Muscle of leg (tissue), 11 donors: Measurements from ENCODE around the gene VPS45. TPM values are rescaled to one million over a fixed set of nuclear protein-coding genes. Genes with fewer than 3 reads are reported as not detected.
A peak's percentile ranks its signal among the peaks of the same experiment; 100 is the strongest.

Experiments used
- DNase-seq: peaks from one replicate; pipeline ENCODE4 v3.0.0; 2013
- H3K27ac ChIP-seq: one replicate; pipeline ENCODE4 v1.5.1; 2013; ENCODE audit warnings: mild to moderate bottlenecking, low read length, control low read depth
- H3K27me3 ChIP-seq: one replicate; pipeline ENCODE4 v1.6.1; 2013; ENCODE audit warnings: low read length; ENCODE audit not compliant: control insufficient read depth, insufficient read depth
- H3K36me3 ChIP-seq: one replicate; pipeline ENCODE4 v1.6.1; 2013; ENCODE audit warnings: low read length; ENCODE audit not compliant: control insufficient read depth, insufficient read depth
- H3K4me1 ChIP-seq: one replicate; pipeline ENCODE4 v1.6.1; 2013; ENCODE audit warnings: low read length; ENCODE audit not compliant: control insufficient read depth, insufficient read depth
- H3K4me3 ChIP-seq: one replicate; pipeline ENCODE4 v1.5.1; 2013; ENCODE audit warnings: low read length, control low read depth
- H3K9me3 ChIP-seq: replicated peaks from 2 replicates; pipeline ENCODE4 v1.6.1; 2013; ENCODE audit warnings: low read depth, low read length; ENCODE audit not compliant: control insufficient read depth
- whole genome bisulfite sequencing: methylation state at CpG from one replicate; pipeline ENCODE4 v1.1.5; 2013; ENCODE audit warnings: missing lambda C conversion rate; ENCODE audit not compliant: insufficient coverage; 5-methylcytosine and 5-hydroxymethylcytosine counted together
- polyA plus RNA-seq, 8 donors: library from polyadenylated mRNA; unstranded; fragments of 120-200 nt; gene quantifications; one replicate each; pipeline versions ENCODE4 v1.2.1 to v1.2.3, GENCODE V29; 2013; ENCODE audit warnings: inconsistent platforms in 1 of 8, low replicate concordance in 1 of 8; ENCODE audit not compliant: insufficient read length in 8 of 8, insufficient read depth in 1 of 8
- total RNA-seq: library from RNA; stranded (reverse); fragments of 120-200 nt; gene quantifications from one replicate; pipeline ENCODE4 v1.2.4, GENCODE V29; 2013

Gene VPS45
- total and polyA plus RNA-seq, 9 donors, result 39.5 to 48.7 (median 45.1) TPM

- Histone ChIP-seq H3K4me3 (no peak overlapping the region), H3K27ac (peak overlapping the region; percentile 97), H3K4me1 (peaks cover 36% of the 10 kb centered on the region), H3K36me3 (peaks cover 15% of the 10 kb centered on the region), H3K9me3 (no peaks in the 10 kb centered on the region), H3K27me3 (no peaks in the 10 kb centered on the region)
- WGBS, result no CpG with 5 or more reads among the region's 5 CpGs
- DNase-seq, result peak; percentile 24
These were observed 96.6 kb downstream of the VPS45 start for GRCh38 chr1:150164224-150164623.

- Histone ChIP-seq H3K4me3 (no peak overlapping the region), H3K9me3 (no peaks in the 10 kb centered on the region), H3K27me3 (no peaks in the 10 kb centered on the region), H3K27ac (no peak overlapping the region), H3K4me1 (peaks cover 35% of the 10 kb centered on the region), H3K36me3 (peaks cover 10% of the 10 kb centered on the region)
- DNase-seq, result peak; percentile 38
- WGBS, result 69% methylated on average over 3 of the region's 5 CpGs
These were observed 97.2 kb downstream of the VPS45 start for GRCh38 chr1:150164779-150165178.

GRCh38 chr1:150165622-150166612 lies 98.3 kb downstream of the VPS45 start:
- no peaks in the 10 kb centered on the region for H3K9me3 ChIP-seq
- DNase-seq, result peak; percentile 63
- no peak overlapping the region for H3K4me3 ChIP-seq
- no peaks in the 10 kb centered on the region for H3K27me3 ChIP-seq
- H3K4me1 ChIP-seq, result peaks cover 33% of the 10 kb centered on the region
- peak overlapping the region; percentile 38 for H3K27ac ChIP-seq
- 72% methylated on average over 8 of the region's 14 CpGs for WGBS
- H3K36me3 ChIP-seq, result no peaks in the 10 kb centered on the region

- Histone ChIP-seq H3K36me3 (no peaks in the 10 kb centered on the region), H3K4me1 (peaks cover 8% of the 10 kb centered on the region), H3K4me3 (no peak overlapping the region), H3K27me3 (no peaks in the 10 kb centered on the region), H3K9me3 (no peaks in the 10 kb centered on the region), H3K27ac (no peak overlapping the region)
- DNase-seq, result peak; percentile 63
- 13% methylated on average over 2 of the region's 6 CpGs for WGBS
These were observed 101.5 kb downstream of the VPS45 start for GRCh38 chr1:150168960-150169601.

GRCh38 chr1:150171801-150172200 lies 104.2 kb downstream of the VPS45 start:
- Histone ChIP-seq H3K27me3 (no peaks in the 10 kb centered on the region), H3K9me3 (no peaks in the 10 kb centered on the region), H3K4me3 (no peak overlapping the region), H3K27ac (no peak overlapping the region), H3K4me1 (peaks cover 4% of the 10 kb centered on the region), H3K36me3 (no peaks in the 10 kb centered on the region)
- WGBS, result 76% methylated on average over 1 of the region's 2 CpGs
- DNase-seq, result no peak

- Histone ChIP-seq H3K36me3 (no peaks in the 10 kb centered on the region), H3K4me3 (no peak overlapping the region), H3K27ac (no peak overlapping the region), H3K27me3 (no peaks in the 10 kb centered on the region), H3K9me3 (no peaks in the 10 kb centered on the region), H3K4me1 (peaks cover 4% of the 10 kb centered on the region)
- WGBS, result 44% methylated on average over 4 of the region's 7 CpGs
- no peak for DNase-seq
These were observed 105.6 kb downstream of the VPS45 start for GRCh38 chr1:150173141-150173585.

GRCh38 chr1:150176593-150176992 lies 109.0 kb downstream of the VPS45 start:
- no CpG with 5 or more reads among the region's 3 CpGs for WGBS
- Histone ChIP-seq H3K27ac (no peak overlapping the region), H3K4me3 (no peak overlapping the region), H3K36me3 (no peaks in the 10 kb centered on the region), H3K4me1 (no peaks in the 10 kb centered on the region), H3K27me3 (no peaks in the 10 kb centered on the region), H3K9me3 (no peaks in the 10 kb centered on the region)
- DNase-seq, result peak; percentile 63

GRCh38 chr1:150178548-150178947 lies 111.0 kb downstream of the VPS45 start:
- no peaks in the 10 kb centered on the region for H3K4me1 ChIP-seq
- no peak for DNase-seq
- no peak overlapping the region for H3K4me3 ChIP-seq
- no peaks in the 10 kb centered on the region for H3K9me3 ChIP-seq
- no peaks in the 10 kb centered on the region for H3K27me3 ChIP-seq
- no peak overlapping the region for H3K27ac ChIP-seq
- H3K36me3 ChIP-seq, result no peaks in the 10 kb centered on the region

GRCh38 chr1:150179867-150180266 lies 112.3 kb downstream of the VPS45 start:
- 78% methylated on average over 5 of the region's 7 CpGs for WGBS
- H3K4me3 ChIP-seq, result no peak overlapping the region
- no peaks in the 10 kb centered on the region for H3K9me3 ChIP-seq
- H3K4me1 ChIP-seq, result no peaks in the 10 kb centered on the region
- H3K27ac ChIP-seq, result no peak overlapping the region
- DNase-seq, result no peak
- H3K27me3 ChIP-seq, result no peaks in the 10 kb centered on the region
- H3K36me3 ChIP-seq, result no peaks in the 10 kb centered on the region

GRCh38 chr1:150180474-150180873 lies 112.9 kb downstream of the VPS45 start:
- Histone ChIP-seq H3K4me3 (no peak overlapping the region), H3K4me1 (no peaks in the 10 kb centered on the region), H3K9me3 (no peaks in the 10 kb centered on the region), H3K27ac (no peak overlapping the region), H3K27me3 (no peaks in the 10 kb centered on the region), H3K36me3 (no peaks in the 10 kb centered on the region)
- WGBS, result 20% methylated on average over 2 of the region's 5 CpGs
- DNase-seq, result no peak
